RKO (cell line): ENCODE measurements around the gene ANXA11.
"Not testable (repeated sequence)": the region's sequence is repeated elsewhere in the genome, so short reads cannot be mapped to it uniquely, and the experiment has no call there.

Experiments used
- DNase-seq: peaks from one replicate; pipeline ENCODE4 v3.0.0-alpha.2; 2016; ENCODE audit warnings: low spot score

Gene ANXA11

GRCh38 chr10:80207768-80208370 is 2.5 kb upstream of the ANXA11 start:
- no peak for DNase-seq

GRCh38 chr10:80206277-80206655 is 929 bp upstream of the ANXA11 start:
- no peak for DNase-seq

GRCh38 chr10:80204677-80205476 is 460 bp downstream of the ANXA11 start:
- DNase-seq, result peak; percentile 26

- DNase-seq, result peak; percentile 40
These were observed 1.3 kb downstream of the ANXA11 start for GRCh38 chr10:80203835-80204676.

GRCh38 chr10:80202934-80203834 is 2.2 kb downstream of the ANXA11 start:
- peak; percentile 73 for DNase-seq

DNA sequence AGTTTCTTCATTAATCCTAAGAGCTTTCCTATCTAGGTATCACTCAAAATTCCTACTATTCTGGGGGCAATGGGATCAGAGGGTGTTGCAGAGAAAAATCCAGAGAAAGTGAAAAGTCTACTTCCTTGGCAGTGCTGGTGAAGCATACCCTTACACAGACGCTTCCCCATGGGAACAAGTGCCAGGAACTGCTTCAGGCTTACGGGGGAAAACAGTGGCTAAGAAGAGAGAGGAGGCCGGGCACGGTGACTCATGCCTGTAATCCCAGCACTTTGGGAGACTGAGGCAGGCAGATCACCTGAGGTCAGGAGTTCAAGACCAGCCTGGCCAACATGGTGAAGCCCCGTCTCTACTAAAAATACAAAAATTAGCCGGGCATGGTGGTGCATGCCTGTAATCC is 2.8 kb downstream of the ANXA11 start:
- not testable (repeated sequence) for DNase-seq

GRCh38 chr10:80201608-80202141 is 3.7 kb downstream of the ANXA11 start:
- DNase-seq, result no peak

DNA sequence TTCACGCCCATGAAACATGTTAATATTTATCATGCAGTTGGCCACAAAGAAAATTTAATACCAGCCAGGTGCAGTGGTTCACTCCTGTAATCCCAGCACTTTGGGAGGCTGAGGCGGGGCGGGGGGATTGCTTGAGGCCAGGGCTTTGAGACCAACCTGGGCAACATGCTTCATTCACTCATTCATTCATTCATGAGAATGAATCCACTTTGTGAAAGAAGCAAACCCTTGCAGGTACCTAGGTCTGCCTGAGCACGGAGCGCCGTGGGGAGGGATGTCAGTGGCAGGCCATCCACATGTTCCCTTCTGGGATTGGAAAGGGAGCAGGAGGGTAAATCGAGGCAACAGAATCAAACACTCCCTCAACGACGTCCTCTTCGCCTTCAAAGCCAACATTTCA is 4.7 kb downstream of the ANXA11 start:
- no peak for DNase-seq

- no peak for DNase-seq
These were observed 5.1 kb downstream of the ANXA11 start for GRCh38 chr10:80200259-80200658.

DNA sequence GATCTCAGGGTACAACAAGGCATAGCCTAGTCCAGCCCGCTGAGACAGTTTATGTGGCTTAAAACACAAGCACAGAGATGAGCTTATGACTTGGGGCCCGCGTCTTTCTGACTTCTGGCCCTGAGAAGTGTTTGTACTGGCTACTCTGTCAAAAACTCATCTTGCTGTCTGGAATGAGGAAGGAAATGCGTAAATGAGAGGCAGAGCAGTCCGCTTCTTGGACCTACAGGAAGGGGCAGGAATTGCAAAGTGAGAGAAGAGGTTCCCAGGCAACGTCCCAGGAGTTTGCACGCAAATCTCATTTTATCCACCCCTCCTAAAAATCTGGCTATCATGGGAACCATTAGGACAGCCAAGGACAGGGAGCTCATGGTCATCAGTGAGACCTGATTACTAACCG is 5.5 kb downstream of the ANXA11 start:
- DNase-seq, result no peak

GRCh38 chr10:80197972-80198916 is 7.1 kb downstream of the ANXA11 start:
- no peak for DNase-seq

GRCh38 chr10:80196950-80197315 is 8.4 kb downstream of the ANXA11 start:
- no peak for DNase-seq

DNA sequence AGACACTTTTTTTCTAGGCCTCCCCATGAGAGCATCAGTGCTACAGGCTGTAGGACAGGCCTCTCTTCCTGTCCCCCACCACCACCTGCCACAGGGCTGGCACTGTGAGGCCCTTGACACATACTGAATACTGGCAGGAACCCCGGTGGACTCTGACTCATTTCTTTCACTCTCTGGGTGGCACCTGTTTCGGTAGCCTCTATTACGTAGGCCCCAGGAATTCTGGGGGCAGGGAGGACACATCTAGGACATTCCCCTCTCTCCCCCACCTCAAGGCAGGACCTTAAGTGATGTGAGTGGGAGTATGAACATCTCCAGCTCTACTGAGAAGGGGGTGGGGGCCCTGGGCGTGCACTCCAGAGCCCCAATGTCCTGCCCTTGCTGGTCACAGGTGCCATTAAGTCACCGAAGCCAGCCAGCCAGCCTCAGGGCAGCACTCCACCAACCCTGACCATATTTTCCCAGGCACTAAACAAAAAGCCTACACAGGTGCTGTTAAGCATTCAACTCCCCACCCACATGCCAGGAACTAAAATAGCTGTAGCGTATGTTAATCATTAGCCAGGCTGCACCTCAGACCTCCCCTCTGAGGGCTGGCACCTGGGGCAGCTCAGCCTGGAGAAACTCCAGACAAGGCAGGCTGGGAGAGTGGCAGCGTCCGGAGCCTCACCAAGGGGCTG is 8.9 kb downstream of the ANXA11 start:
- DNase-seq, result no peak

DNA sequence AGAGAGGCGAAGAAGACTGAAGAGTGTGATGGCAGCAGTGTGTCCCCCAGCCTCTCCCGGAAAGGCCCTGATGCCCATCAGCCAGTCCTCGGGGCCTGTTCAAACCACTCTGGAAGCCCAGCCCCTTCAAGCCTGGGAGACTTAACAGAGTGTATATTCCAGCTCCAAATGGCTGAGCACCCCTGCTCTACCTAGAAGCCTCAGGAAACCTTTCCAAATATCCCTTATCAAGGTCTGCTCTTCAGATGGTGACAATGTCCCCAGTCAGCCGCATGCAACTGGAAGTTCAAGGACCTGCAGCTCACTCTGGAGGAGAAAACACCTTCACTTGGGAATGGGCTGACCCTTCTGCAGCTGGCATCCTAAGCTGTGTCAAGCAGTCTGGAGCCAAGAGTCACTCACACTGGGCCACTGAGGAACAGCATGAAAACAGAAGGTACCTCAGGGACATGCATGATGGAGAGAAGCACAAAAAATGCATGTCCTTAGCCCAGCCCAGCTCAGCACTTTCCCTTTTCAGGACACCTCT is 10.2 kb downstream of the ANXA11 start:
- no peak for DNase-seq

GRCh38 chr10:80194373-80195045 is 10.8 kb downstream of the ANXA11 start:
- DNase-seq, result no peak

- no peak for DNase-seq
These were observed 12.8 kb downstream of the ANXA11 start for GRCh38 chr10:80192553-80192952.

DNA sequence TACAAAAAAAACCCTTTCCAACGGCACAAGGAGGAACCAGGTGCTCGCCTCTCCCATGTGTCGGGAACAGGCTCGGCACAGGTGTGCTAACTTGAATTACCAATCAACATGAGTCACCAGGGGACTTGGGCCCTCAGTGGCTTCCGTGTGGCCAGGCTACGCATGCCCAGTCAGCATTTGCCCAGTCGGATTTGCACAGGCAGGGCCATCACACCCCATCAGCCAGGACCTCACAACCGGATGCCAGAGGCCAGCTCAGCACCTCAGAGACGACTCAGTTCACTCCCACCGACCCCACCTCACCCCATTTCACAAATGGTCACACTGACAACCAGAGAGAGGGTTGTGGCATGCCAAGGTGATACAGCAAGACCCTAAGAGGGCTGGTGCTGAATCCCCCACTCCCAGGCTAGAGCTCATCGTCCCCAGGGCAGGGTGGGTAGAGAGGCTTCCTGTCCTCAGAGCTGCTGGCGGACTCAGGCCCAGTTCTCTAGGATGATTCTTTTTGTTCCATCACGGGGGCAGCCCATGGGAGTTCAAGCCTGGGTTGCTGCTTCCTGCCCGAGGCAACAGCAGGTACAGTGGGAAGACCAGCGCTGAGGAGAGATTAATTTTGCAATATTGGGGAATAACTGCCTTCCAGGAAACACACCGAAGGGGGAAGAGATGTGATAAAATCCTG is 13.6 kb downstream of the ANXA11 start:
- no peak for DNase-seq

- DNase-seq, result no peak
These were observed 16.6 kb downstream of the ANXA11 start for GRCh38 chr10:80188713-80189112.
